AG09319 (cell line): Measurements from ENCODE around the gene METRN.

ENCODE experiments used
- DNase-seq: peaks from one replicate; pipeline ENCODE4 v3.0.0-alpha.2; 2010; ENCODE audit warnings: low read depth; ENCODE audit errors: extremely low read depth
- TF ChIP-seq, protein P1 (sequence below): IDR thresholded peaks from 2 replicates; pipeline ENCODE4 v1.5.1; 2011; ENCODE audit warnings: low read depth, mild to moderate bottlenecking, inconsistent platforms, low read length, moderate library complexity

Gene METRN

DNA sequence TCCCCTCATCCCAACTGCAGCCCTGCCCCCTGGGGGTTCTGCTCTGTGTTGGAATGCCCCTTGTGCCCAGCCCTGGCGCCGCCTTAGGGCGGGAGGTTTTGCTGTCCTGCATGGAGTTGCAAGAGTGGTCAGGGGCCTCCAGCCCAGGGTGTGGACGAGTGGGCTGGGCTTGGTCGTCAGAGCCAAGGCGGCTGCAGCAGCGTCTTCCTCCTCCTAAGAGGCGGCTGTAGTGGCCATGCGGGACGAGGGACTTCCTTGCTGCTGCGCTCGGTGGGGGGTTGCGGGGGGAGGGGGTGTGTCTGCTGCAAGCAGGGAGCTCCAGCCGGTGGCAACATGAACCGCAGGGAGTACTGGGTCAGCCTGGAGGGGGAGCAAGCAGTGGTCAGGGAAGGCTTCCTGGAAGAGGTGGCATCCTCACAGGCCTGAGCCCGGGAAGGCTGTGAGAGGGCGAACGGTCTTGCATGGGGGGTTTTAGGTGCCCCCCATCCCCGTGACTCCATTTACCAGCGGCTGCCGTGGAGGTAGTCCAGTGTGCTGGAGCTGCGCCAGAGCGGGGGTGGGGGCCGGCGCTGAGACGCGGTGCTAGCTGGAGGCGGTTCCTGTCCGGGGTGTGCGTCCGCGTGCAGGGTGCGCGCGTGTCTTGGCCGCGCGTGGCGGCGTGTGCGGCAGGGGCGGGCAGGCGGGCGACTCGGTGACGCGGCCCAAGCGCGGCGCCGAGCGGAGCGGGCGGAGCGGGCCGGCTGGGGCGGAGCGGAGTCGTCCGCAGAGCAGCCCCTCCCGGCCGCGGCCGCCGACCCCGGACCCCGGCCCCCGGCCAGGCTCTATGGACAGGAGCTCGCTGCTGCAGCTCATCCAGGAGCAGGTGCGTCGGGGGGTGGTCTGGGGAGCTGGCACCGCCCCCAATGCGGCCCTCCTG is 39.7 kb upstream of the METRN start, which contains the start of gene RHBDL1:
Gene RHBDL1 (plus strand): TSS at position 704 of the 916 bp plus-strand sequence. CDS start 120 bp downstream, at position 824.
- no peak for DNase-seq
- TF ChIP-seq, protein P1, sequence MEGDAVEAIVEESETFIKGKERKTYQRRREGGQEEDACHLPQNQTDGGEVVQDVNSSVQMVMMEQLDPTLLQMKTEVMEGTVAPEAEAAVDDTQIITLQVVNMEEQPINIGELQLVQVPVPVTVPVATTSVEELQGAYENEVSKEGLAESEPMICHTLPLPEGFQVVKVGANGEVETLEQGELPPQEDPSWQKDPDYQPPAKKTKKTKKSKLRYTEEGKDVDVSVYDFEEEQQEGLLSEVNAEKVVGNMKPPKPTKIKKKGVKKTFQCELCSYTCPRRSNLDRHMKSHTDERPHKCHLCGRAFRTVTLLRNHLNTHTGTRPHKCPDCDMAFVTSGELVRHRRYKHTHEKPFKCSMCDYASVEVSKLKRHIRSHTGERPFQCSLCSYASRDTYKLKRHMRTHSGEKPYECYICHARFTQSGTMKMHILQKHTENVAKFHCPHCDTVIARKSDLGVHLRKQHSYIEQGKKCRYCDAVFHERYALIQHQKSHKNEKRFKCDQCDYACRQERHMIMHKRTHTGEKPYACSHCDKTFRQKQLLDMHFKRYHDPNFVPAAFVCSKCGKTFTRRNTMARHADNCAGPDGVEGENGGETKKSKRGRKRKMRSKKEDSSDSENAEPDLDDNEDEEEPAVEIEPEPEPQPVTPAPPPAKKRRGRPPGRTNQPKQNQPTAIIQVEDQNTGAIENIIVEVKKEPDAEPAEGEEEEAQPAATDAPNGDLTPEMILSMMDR = no peak; the same call in 1 of the 2 replicates

DNA sequence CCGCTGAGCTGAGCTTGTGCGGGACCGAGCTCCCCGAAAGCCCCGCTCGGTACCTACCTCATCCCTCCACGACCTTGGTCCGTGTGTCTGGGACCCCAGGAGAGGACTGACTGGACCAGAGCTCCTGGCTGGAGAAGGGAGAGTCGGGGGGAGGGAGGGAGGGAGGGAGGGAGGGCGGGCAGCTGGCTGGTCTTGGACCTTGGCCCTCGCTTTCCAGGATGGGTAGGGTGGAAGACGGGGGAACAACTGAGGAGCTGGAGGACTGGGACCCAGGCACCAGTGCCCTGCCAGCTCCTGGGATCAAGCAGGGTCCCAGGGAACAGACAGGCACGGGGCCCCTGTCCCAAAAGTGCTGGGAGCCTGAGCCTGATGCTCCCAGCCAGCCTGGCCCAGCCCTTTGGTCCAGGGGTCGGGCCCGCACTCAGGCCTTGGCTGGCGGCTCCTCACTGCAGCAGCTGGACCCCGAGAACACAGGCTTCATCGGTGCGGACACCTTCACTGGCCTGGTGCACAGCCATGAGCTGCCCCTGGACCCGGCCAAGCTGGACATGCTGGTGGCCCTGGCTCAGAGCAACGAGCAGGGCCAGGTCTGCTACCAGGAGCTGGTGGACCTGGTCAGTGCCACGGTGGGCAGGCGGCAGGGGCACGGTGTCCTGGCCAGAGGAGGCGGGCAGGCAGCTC is 38.9 kb upstream of the METRN start:
- DNase-seq = no peak
- TF ChIP-seq, protein P1 = no peak

DNA sequence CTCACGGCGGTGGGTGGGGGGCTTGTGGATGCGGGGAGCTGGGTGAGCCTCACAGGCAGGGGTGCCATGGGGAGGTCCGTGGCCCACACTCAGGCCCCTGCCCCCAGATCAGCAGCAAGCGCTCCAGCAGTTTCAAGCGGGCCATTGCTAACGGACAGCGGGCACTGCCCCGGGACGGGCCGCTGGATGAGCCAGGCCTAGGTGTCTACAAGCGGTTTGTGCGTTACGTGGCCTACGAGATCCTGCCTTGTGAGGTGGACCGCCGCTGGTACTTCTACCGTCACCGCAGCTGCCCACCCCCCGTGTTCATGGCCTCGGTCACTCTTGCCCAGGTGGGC is 38.4 kb upstream of the METRN start:
- DNase-seq = no peak
- TF ChIP-seq, protein P1 = no peak

DNA sequence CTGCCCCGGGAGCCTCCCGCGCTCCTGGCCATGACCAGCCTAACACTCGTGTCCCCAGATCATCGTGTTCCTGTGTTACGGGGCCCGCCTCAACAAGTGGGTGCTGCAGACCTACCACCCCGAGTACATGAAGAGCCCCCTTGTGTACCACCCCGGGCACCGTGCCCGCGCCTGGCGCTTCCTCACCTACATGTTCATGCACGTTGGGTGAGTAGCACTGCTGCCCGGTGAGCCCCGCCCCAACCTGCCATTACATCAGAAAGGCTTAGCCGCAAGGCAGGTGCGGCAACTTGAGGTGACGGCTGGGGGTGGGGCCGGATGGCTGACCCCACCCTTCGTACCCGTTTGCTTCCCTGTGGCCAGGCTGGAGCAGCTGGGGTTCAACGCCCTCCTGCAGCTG is 38.0 kb upstream of the METRN start:
- TF ChIP-seq, protein P1 = no peak
- DNase-seq = no peak

DNA sequence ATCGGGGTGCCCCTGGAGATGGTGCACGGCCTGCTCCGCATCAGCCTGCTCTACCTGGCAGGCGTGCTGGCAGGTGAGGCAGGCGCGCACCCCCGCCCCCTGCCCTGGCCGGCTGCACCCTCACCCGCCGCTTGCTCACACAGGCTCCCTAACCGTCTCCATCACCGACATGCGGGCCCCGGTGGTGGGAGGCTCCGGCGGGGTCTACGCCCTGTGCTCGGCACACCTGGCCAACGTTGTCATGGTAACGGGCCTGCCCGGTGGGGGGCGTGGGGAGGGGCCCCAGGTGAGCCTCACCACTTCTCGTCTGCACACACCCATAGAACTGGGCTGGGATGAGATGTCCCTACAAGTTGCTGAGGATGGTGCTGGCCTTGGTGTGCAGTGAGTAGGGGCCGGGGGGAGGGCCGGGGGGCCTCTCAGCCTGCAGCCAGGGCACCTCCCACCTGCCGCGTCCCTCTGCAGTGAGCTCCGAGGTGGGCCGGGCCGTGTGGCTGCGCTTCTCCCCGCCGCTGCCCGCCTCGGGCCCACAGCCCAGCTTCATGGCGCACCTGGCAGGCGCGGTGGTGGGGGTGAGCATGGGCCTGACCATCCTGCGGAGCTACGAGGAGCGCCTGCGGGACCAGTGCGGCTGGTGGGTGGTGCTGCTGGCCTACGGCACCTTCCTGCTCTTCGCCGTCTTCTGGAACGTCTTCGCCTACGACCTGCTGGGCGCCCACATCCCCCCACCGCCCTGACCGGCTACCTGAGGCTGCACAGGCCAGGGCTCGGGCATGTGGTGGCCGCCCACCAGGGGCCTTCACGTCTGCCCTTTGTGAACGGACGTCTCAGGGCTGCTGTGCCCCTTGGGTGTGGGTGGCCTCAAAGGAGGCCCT is 37.4 kb upstream of the METRN start:
- no peak for DNase-seq
- TF ChIP-seq, protein P1 = no peak

DNA sequence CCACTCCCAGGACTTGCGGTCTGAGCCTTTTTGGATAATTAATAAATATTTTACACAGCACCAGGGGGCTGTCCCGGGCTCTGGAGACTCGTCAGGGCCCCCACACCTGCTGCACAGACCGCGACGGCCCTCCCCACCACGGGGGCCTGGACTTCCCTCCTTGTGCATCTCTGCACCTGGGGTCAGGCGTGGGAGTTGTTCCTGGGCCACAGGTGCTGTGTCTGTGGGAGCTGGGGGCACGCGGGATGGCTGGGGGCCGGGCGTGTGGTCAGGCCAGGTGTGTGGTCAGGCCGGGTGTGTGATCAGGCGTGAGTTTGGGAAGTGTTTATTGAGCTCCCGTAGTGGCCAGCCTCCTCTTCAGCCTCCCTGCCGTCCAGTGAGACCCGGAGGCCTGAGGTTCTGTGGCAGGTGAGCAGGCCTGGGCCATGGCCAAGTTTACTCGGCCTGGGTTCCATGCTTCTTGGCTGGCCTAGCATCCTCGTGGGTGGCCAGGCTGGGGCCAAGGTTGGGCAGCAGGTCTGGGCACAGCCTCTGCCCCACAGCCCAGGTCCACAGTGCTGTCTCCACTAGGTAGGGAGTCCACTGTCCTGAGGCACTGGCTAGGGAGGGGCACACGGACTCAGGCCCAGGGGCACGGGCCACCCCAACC is 36.6 kb upstream of the METRN start:
- no peak for DNase-seq
- TF ChIP-seq, protein P1 = no peak
